ENCODE data around the gene HOXA5. TPM values are rescaled to one million over a fixed set of nuclear protein-coding genes. Genes with fewer than 3 reads are reported as not detected.

Gene HOXA5
- total RNA-seq, 1 experiment from 2014 or later = not detected

DNA sequence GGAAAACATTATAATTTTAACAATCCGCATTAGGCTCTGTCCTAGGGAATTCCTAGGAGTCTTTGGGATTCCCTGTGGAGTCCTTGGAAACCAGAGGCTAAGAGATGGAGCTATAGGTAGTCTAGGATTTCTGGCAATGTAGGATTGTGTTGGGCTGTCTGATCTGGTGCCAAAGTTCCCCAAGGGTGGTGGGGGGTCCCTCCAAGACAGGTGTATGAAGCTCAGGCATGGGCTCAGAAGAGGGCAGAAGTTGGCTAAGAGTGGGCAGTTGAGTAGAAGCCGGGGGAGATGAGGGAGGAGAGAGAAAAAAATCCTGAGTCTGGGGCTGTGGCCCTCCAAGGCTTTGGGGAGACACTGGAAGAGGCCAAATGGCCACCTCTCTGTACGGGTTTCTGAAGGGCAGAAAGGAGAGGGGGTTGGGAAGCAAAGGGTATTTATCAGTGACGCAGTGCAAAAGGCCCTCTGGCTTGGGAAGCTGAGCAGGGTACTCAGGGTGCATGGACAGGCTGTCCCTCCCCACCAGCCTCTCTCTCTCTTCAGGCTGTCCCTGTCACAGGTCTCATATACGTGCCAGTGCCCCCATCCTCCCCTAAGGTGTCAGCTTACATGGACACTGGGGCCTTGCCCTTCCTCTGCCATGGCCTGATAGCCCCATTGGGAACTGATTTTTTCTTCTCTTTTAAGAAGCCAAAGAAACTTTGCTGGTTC, 3.2 kb upstream of the HOXA5 start:
- Histone ChIP-seq H3K79me1 (ENCODE audit: insufficient read depth, low read depth, low read length, poor library complexity, severe bottlenecking) (no peaks in the 10 kb centered on the region), H3K27me3 (ENCODE audit: insufficient read depth, low read length) (peaks cover 94% of the 10 kb centered on the region), H3K79me2 (ENCODE audit: insufficient read depth, low read length) (no peaks in the 10 kb centered on the region), H3T11ph (ENCODE audit: low read length) (no peak overlapping the region), H3K14ac (ENCODE audit: insufficient read depth, low read length) (no peak overlapping the region), H3K9ac (ENCODE audit: extremely low read depth, insufficient read length, low read length) (no peak overlapping the region), H3K9me3 (ENCODE audit: control insufficient read depth, low read depth, low read length) (no peaks in the 10 kb centered on the region), H2BK5ac (ENCODE audit: insufficient read length, low read length) (no peak overlapping the region), H2AK5ac (ENCODE audit: insufficient read length, low read length) (no peak overlapping the region), H3K4me2 (ENCODE audit: insufficient read depth, insufficient read length, low read length) (no peak overlapping the region), H3K18ac (ENCODE audit: insufficient read length, low read depth, low read length) (no peak overlapping the region), H4K8ac (replicated peaks; ENCODE audit: insufficient read length, low read depth, low read length) (no peak overlapping the region), H2BK20ac (ENCODE audit: low read depth, low read length, poor library complexity, severe bottlenecking) (no peak overlapping the region), H3K4ac (ENCODE audit: low read depth, low read length) (no peak overlapping the region), H3K23ac (ENCODE audit: insufficient read length, low read depth, low read length) (no peak overlapping the region), H3K23me2 (ENCODE audit: insufficient read length, low read depth, low read length, poor library complexity, severe bottlenecking) (peaks cover 14% of the 10 kb centered on the region), H2BK15ac (ENCODE audit: low read depth, low read length) (no peak overlapping the region; the same call in 1 of the 2 replicates), H3K56ac (ENCODE audit: insufficient read length, low read depth, low read length) (no peak overlapping the region), H3K27ac (ENCODE audit: insufficient read length, low read depth, low read length) (no peak overlapping the region), H3K4me1 (ENCODE audit: insufficient read depth, low read length) (no peaks in the 10 kb centered on the region), H4K91ac (ENCODE audit: insufficient read length, low read depth, low read length) (no peak overlapping the region), H2AFZ (ENCODE audit: low read length) (no peak overlapping the region), H4K5ac (ENCODE audit: insufficient read length, low read depth, low read length) (no peak overlapping the region), H4K20me1 (ENCODE audit: control insufficient read depth, insufficient read depth, insufficient read length) (no peaks in the 10 kb centered on the region), H2BK12ac (ENCODE audit: insufficient read length, low read depth, low read length) (no peak overlapping the region), H2BK120ac (ENCODE audit: low read depth, low read length, poor library complexity, severe bottlenecking) (no peak overlapping the region)
- Mint-ChIP-seq H3K9me3 (peaks cover 21 to 25% of the 10 kb centered on the region in 2 experiments), H3K36me3 (ENCODE audit: insufficient read depth in 1 of 3, low read depth in 3 of 3) (no peaks in the 10 kb centered on the region; a peak in 3 of 7 replicates), H3K4me1 (peaks cover 15 to 34% of the 10 kb centered on the region in 2 experiments), H3K27ac (no peak overlapping the region), H3K27me3 (ENCODE audit: low read depth) (peaks cover 100% of the 10 kb centered on the region), H3K4me3 (no peak overlapping the region)
- WGBS (ENCODE audit: extremely low coverage, insufficient read length, low lambda C conversion rate) = no CpG with 5 or more reads among the region's 5 CpGs
- TF ChIP-seq, protein P1, sequence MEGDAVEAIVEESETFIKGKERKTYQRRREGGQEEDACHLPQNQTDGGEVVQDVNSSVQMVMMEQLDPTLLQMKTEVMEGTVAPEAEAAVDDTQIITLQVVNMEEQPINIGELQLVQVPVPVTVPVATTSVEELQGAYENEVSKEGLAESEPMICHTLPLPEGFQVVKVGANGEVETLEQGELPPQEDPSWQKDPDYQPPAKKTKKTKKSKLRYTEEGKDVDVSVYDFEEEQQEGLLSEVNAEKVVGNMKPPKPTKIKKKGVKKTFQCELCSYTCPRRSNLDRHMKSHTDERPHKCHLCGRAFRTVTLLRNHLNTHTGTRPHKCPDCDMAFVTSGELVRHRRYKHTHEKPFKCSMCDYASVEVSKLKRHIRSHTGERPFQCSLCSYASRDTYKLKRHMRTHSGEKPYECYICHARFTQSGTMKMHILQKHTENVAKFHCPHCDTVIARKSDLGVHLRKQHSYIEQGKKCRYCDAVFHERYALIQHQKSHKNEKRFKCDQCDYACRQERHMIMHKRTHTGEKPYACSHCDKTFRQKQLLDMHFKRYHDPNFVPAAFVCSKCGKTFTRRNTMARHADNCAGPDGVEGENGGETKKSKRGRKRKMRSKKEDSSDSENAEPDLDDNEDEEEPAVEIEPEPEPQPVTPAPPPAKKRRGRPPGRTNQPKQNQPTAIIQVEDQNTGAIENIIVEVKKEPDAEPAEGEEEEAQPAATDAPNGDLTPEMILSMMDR (conservative IDR thresholded peaks at IDR 0.05) = no peak
- no peak for DNase-seq

Measured in H9 (cell line).